CD8-positive, alpha-beta memory T cell (primary cell): Measurements from ENCODE around the gene NPAS2. TPM values are rescaled to one million over a fixed set of nuclear protein-coding genes. Genes with fewer than 3 reads are reported as not detected.
A peak's percentile ranks its signal among the peaks of the same experiment; 100 is the strongest.

ENCODE experiments used
- CTCF ChIA-PET: fragments of 350-600 bp; sonication (Branson Sonifier 250); formaldehyde crosslinking; loops from one replicate; lab custom pipeline; 2021; ENCODE audit warnings: antibody characterized with exemption; lab: Charles Lee
- POLR2A ChIA-PET: fragments of 350-600 bp; sonication (Branson Sonifier 250); formaldehyde crosslinking; loops from one replicate; lab custom pipeline; 2021; ENCODE audit warnings: antibody characterized with exemption; lab: Charles Lee
- DNase-seq, 5 donors: peaks; one replicate each; pipeline versions ENCODE4 v3.0.0 to v3.0.0-alpha.2; 2020 to 2022; ENCODE audit warnings: mixed read lengths in 1 of 5
- H3K27ac ChIP-seq: one replicate; pipeline ENCODE4 v1.7.0; 2013; ENCODE audit warnings: low read depth, mild to moderate bottlenecking, low read length, moderate library complexity
- H3K27me3 ChIP-seq: 2 replicates; pipeline ENCODE4 v1.7.0; 2013; ENCODE audit warnings: low read length, mild to moderate bottlenecking; ENCODE audit not compliant: insufficient read depth, poor library complexity, severe bottlenecking
- H3K36me3 ChIP-seq: 2 replicates; pipeline ENCODE4 v1.7.0; 2013; ENCODE audit warnings: mild to moderate bottlenecking, low read length, moderate library complexity; ENCODE audit not compliant: insufficient read depth
- H3K4me1 ChIP-seq: 2 replicates; pipeline ENCODE4 v1.7.0; 2013; ENCODE audit warnings: mild to moderate bottlenecking, low read length, moderate library complexity; ENCODE audit not compliant: insufficient read depth
- H3K4me3 ChIP-seq: 2 replicates; pipeline ENCODE4 v1.7.0; 2013; ENCODE audit warnings: mild to moderate bottlenecking, low read length
- H3K9me3 ChIP-seq: 2 replicates; pipeline ENCODE4 v1.7.0; 2013; ENCODE audit warnings: mild to moderate bottlenecking, low read length
- H3K27ac Mint-ChIP-seq, 8 donors: one replicate each; pipeline ENCODE4 v1.8.0; 2020 to 2021; ENCODE audit warnings: mixed read lengths in 8 of 8, mild to moderate bottlenecking in 6 of 8, inconsistent platforms in 3 of 8, moderate library complexity in 3 of 8
- H3K27me3 Mint-ChIP-seq, 2 donors: one replicate each; pipeline ENCODE4 v1.8.0; 2020 to 2021; ENCODE audit warnings: mixed read lengths in 2 of 2, mild to moderate bottlenecking in 1 of 2, moderate library complexity in 1 of 2
- H3K36me3 Mint-ChIP-seq, 3 donors: one replicate each; pipeline ENCODE4 v1.8.0; 2020 to 2021; ENCODE audit warnings: mixed read lengths in 3 of 3, inconsistent platforms in 1 of 3, mild to moderate bottlenecking in 1 of 3
- H3K4me1 Mint-ChIP-seq, 3 donors: one replicate each; pipeline ENCODE4 v1.8.0; 2020 to 2021; ENCODE audit warnings: mixed read lengths in 3 of 3, inconsistent platforms in 1 of 3, mild to moderate bottlenecking in 1 of 3
- H3K4me3 Mint-ChIP-seq, 7 donors: one replicate each; pipeline ENCODE4 v1.8.0; 2020 to 2021; ENCODE audit warnings: mixed read lengths in 7 of 7, mild to moderate bottlenecking in 6 of 7, moderate library complexity in 4 of 7, inconsistent platforms in 2 of 7
- H3K9me3 Mint-ChIP-seq, 5 donors: one replicate each; pipeline ENCODE4 v1.8.0; 2020 to 2022; ENCODE audit warnings: mixed read lengths in 5 of 5, mild to moderate bottlenecking in 3 of 5, moderate library complexity in 2 of 5, inconsistent platforms in 1 of 5
- polyA plus RNA-seq: library from polyadenylated mRNA; unstranded; fragments of 300-500 nt; fragmentation: Illumina TruSeq; gene quantifications from one replicate; pipeline ENCODE4 v1.2.3, GENCODE V29; 2021
- total RNA-seq, 2 experiments: library from RNA; stranded (reverse); gene quantifications; one replicate each; pipeline ENCODE4 v1.2.3, GENCODE V29; 2021

Gene NPAS2
- total and polyA plus RNA-seq, 3 experiments from 2014 or later = 0.75 to 1.8 (median 1.1) TPM

DNA sequence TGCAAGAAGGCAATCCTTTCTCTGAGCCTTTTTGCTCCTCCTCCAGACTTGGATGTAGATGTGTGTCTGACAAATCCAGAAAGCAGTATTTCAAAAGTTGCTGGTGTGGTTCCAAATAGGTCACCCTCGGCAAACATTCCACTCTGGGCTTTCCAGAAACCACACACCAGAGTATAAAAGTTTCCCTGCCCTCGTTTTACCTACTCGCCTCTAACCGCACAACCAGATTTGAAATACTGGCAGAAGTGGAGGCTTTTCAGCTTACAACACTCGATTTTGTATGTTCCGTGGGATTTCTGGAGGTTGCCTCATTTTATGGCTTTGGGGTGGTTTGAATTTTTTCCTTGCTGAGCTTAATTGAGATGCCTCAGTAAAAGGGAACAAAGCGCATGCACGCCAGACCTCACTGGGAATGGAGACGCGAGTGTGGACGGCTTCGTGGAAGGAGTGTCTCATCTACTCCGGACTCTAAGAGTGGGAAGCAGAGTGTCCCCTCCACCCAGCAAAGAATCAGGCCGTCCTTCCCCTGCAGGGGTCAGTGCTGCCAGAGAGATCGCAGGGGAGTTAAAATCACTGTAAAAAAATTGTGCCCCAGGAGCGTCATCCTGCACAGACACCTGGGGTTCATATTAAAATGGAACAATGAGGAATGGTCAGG, 138.2 kb downstream of the NPAS2 start:
- Histone ChIP-seq H3K4me1 (no peaks in the 10 kb centered on the region), H3K36me3 (no peaks in the 10 kb centered on the region), H3K9me3 (no peaks in the 10 kb centered on the region), H3K27ac (no peak overlapping the region), H3K4me3 (no peak overlapping the region), H3K27me3 (no peaks in the 10 kb centered on the region)
- ChIA-PET POLR2A (no interaction called here), CTCF (no interaction called here)
- H3K4me3 Mint-ChIP-seq = no peak overlapping the region
- no peaks in the 10 kb centered on the region for H3K36me3 Mint-ChIP-seq
- H3K27me3 Mint-ChIP-seq = peaks cover 0 to 12% of the 10 kb centered on the region in 2 donors
- DNase-seq = no peak
- no peaks in the 10 kb centered on the region for H3K9me3 Mint-ChIP-seq
- no peak overlapping the region for H3K27ac Mint-ChIP-seq
- no peaks in the 10 kb centered on the region for H3K4me1 Mint-ChIP-seq

DNA sequence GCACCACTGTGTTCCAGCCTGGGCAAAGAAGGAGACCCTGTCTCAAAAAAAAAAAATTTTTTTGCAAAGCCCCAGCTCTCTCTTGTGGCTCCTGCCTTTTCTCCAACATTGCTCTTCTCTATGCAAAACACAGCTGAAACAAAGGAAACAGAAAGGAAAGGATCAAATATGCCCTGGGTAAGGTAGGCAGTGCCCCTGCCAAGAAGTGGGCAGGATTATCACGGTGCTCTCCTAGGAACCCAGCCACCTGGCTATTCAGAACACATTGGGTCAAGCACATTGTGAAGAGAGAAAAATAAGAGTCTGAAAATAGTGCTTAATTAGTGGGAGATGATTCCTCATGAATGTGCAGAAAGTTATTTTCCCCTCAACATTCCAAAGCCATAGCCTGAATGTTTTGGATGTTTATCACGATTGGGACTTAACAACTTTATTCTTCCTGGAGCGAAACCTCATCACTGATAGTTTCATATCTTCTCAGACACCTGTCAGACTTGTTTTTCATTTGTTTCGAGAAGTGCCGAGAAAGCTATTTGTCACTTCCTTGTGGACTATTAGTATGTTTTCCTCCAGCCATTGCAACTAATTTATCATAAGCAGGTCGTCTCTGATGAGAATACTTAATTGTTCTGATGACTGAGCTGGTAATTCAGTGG, 139.4 kb downstream of the NPAS2 start:
- no peak overlapping the region for H3K4me3 ChIP-seq
- Mint-ChIP-seq H3K4me1 (no peaks in the 10 kb centered on the region), H3K27ac (no peak overlapping the region), H3K9me3 (no peaks in the 10 kb centered on the region), H3K4me3 (no peak overlapping the region), H3K27me3 (peaks cover 0 to 12% of the 10 kb centered on the region in 2 donors), H3K36me3 (no peaks in the 10 kb centered on the region)
- H3K9me3 ChIP-seq = no peaks in the 10 kb centered on the region
- H3K36me3 ChIP-seq = no peaks in the 10 kb centered on the region
- no peak overlapping the region for H3K27ac ChIP-seq
- no peaks in the 10 kb centered on the region for H3K27me3 ChIP-seq
- no peak for DNase-seq
- H3K4me1 ChIP-seq = peaks cover 8% of the 10 kb centered on the region
- POLR2A ChIA-PET = no interaction called here
- CTCF ChIA-PET = no interaction called here

DNA sequence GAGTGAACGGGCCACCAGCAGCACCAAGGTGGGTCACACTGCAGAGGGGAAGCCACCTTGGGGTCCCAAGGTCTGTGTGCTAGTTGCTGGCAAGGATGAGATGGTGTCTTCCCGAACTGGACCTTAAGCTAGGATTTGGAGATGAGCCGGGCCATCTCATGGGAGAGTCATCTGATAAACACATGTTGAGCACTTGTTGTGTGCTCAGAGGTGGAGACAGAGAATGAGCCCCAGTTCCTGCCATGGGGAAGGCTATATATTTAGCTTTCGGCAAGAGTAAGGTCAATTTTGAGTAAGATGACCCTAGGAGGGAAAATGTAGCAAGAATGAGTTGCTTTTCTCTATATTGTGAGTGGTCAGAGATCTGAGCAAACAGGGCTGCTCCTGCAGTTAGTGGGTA, 140.7 kb downstream of the NPAS2 start:
- Mint-ChIP-seq H3K27ac (no peak overlapping the region), H3K4me1 (no peaks in the 10 kb centered on the region), H3K4me3 (no peak overlapping the region), H3K27me3 (peaks cover 0 to 12% of the 10 kb centered on the region in 2 donors), H3K36me3 (no peaks in the 10 kb centered on the region), H3K9me3 (no peaks in the 10 kb centered on the region)
- no peak overlapping the region for H3K27ac ChIP-seq
- no peaks in the 10 kb centered on the region for H3K9me3 ChIP-seq
- DNase-seq = no peak
- ChIA-PET POLR2A (no interaction called here), CTCF (interaction anchor here (1.0 kb wide), 1 partner anchor 15 kb away, joined by 3 read pairs; no protein-coding TSS in a partner anchor)
- no peaks in the 10 kb centered on the region for H3K27me3 ChIP-seq
- no peaks in the 10 kb centered on the region for H3K36me3 ChIP-seq
- H3K4me1 ChIP-seq = peaks cover 9% of the 10 kb centered on the region
- H3K4me3 ChIP-seq = no peak overlapping the region

DNA sequence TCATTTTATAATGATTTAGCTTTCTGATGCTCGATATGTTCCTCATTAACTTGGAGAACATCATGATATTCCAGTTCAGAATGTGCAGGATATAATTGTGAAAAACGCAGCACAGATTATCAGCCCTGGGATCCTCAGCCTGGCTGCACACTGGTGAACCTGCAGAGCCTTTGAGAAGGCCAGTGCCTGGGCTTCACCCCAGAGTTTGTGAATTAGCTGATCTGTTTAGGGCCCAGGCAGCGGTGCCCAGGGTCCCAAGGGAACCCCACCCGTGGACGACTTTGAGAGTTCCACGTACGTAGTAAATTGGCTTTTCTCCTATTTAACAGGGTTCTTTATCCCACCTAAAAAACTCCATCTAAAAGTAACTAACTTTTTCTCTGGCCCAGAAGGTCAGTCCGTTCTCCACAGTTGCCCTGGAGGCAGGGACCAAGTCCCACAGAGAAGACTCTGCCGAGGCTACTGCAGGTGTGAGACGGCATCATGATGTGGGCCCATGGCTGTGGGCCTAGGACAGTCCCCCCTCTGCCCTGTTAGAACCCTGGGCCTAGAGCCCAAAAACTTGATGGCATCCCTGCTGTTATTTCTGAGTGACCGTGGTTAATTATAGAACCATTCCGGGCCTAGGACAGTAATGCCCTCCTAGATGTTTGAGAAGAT, 142.6 kb downstream of the NPAS2 start:
- CTCF ChIA-PET = no interaction called here
- no peak overlapping the region for H3K4me3 Mint-ChIP-seq

DNA sequence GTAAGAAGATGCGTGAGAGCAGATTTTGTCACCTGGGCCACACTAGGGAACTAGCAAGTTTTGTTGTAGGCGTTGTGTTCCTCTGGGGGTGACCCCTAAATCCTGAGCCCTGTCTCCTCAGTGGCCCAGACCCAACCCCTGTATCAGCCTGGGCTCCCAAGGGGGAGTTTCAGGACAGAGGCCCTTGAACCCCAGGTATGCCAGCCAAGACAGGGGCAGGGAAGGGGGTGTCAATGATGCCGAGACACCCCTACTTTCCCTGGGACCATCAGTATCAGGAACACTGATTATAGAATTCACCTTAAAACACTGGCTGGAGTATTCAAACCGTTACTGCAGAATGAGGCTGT, 143.1 kb downstream of the NPAS2 start:
- Histone ChIP-seq H3K27me3 (no peaks in the 10 kb centered on the region), H3K9me3 (no peaks in the 10 kb centered on the region), H3K4me1 (peaks cover 9% of the 10 kb centered on the region), H3K4me3 (no peak overlapping the region), H3K27ac (no peak overlapping the region), H3K36me3 (no peaks in the 10 kb centered on the region)
- no peak for DNase-seq
- CTCF ChIA-PET = no interaction called here
- peaks cover 0 to 6% of the 10 kb centered on the region in 2 donors for H3K27me3 Mint-ChIP-seq
- H3K9me3 Mint-ChIP-seq = no peaks in the 10 kb centered on the region
- H3K4me1 Mint-ChIP-seq = no peaks in the 10 kb centered on the region
- no peaks in the 10 kb centered on the region for H3K36me3 Mint-ChIP-seq
- no peak overlapping the region for H3K4me3 Mint-ChIP-seq
- no peak overlapping the region for H3K27ac Mint-ChIP-seq
- POLR2A ChIA-PET = no interaction called here

More for the DNA sequence above, 142.6 kb downstream of the NPAS2 start:
- H3K9me3 Mint-ChIP-seq = no peaks in the 10 kb centered on the region
- no peak for DNase-seq
- no peak overlapping the region for H3K27ac Mint-ChIP-seq
- H3K36me3 ChIP-seq = no peaks in the 10 kb centered on the region
- H3K27ac ChIP-seq = no peak overlapping the region
- peaks cover 9% of the 10 kb centered on the region for H3K4me1 ChIP-seq
- POLR2A ChIA-PET = no interaction called here
- H3K9me3 ChIP-seq = no peaks in the 10 kb centered on the region
- H3K36me3 Mint-ChIP-seq = no peaks in the 10 kb centered on the region
- no peaks in the 10 kb centered on the region for H3K4me1 Mint-ChIP-seq
- no peak overlapping the region for H3K4me3 ChIP-seq
- H3K27me3 ChIP-seq = no peaks in the 10 kb centered on the region
- peaks cover 0 to 6% of the 10 kb centered on the region in 2 donors for H3K27me3 Mint-ChIP-seq

DNA sequence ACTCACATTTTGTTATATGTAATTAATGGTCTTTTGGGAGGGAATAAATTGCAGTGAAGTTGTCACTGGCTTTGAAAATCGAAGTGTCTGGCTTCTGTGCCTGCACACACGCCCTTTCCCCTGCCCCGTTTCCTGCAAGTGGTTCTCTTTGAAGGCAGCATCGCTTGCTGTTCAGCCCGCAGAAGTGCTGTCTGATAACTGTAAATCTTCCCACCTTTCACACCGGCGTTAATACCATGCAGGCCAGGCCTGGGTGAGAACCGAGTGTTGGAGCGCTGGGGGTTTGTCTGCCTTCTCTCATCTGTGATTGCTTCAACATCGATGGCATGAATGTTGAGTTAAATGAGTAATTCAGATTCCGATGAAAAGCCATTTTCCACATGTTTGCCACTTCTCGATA, 144.3 kb downstream of the NPAS2 start:
- H3K9me3 Mint-ChIP-seq = no peaks in the 10 kb centered on the region
- CTCF ChIA-PET = interaction anchor here (1.1 kb wide), 1 partner anchor 354 kb away, joined by 3 read pairs; no protein-coding TSS in a partner anchor

DNA sequence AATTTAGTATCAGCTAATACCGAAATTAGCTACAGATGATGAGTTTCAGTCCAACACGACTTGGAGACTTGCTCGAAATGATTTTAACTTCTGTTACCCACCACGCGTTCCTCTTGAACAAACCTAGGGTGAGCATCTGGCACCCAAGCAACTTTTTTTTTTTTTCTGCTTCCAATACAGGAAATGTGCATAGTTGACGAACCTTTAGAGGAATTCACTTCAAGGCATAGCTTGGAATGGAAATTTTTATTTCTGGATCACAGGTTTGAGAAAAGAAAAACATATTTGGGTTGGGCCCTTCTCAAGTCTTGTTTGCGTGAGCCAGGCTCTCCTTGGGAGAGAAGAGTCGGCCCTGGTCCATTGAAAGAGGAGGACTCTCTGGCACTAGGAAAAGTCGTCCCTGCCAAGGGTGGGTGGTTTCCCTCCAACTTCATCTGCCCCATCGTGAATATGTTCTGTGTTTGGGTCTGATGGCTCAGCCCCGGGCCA, 144.8 kb downstream of the NPAS2 start:
- H3K4me3 Mint-ChIP-seq = no peak overlapping the region
- Histone ChIP-seq H3K9me3 (no peaks in the 10 kb centered on the region), H3K4me3 (no peak overlapping the region), H3K27ac (no peak overlapping the region), H3K36me3 (no peaks in the 10 kb centered on the region), H3K4me1 (peaks cover 9% of the 10 kb centered on the region), H3K27me3 (no peaks in the 10 kb centered on the region)
- H3K36me3 Mint-ChIP-seq = no peaks in the 10 kb centered on the region
- no peaks in the 10 kb centered on the region for H3K27me3 Mint-ChIP-seq
- DNase-seq = no peak
- CTCF ChIA-PET = interaction anchor here (1.1 kb wide), 1 partner anchor 354 kb away, joined by 3 read pairs; no protein-coding TSS in a partner anchor
- POLR2A ChIA-PET = interaction anchor here (0.7 kb wide), 1 partner anchor 353 kb away, joined by 3 read pairs; no protein-coding TSS in a partner anchor
- H3K27ac Mint-ChIP-seq = no peak overlapping the region
- H3K4me1 Mint-ChIP-seq = no peaks in the 10 kb centered on the region
- H3K9me3 Mint-ChIP-seq = no peaks in the 10 kb centered on the region

More for the DNA sequence above, 144.3 kb downstream of the NPAS2 start:
- Histone ChIP-seq H3K4me3 (no peak overlapping the region), H3K27ac (no peak overlapping the region), H3K4me1 (peaks cover 9% of the 10 kb centered on the region), H3K27me3 (no peaks in the 10 kb centered on the region), H3K36me3 (no peaks in the 10 kb centered on the region), H3K9me3 (no peaks in the 10 kb centered on the region)
- H3K27me3 Mint-ChIP-seq = no peaks in the 10 kb centered on the region
- no peaks in the 10 kb centered on the region for H3K4me1 Mint-ChIP-seq
- POLR2A ChIA-PET = interaction anchor here (0.7 kb wide), 1 partner anchor 353 kb away, joined by 3 read pairs; no protein-coding TSS in a partner anchor
- DNase-seq = peak in 1 of 5 donors; percentile 11
- no peaks in the 10 kb centered on the region for H3K36me3 Mint-ChIP-seq
- H3K4me3 Mint-ChIP-seq = no peak overlapping the region
- no peak overlapping the region for H3K27ac Mint-ChIP-seq

DNA sequence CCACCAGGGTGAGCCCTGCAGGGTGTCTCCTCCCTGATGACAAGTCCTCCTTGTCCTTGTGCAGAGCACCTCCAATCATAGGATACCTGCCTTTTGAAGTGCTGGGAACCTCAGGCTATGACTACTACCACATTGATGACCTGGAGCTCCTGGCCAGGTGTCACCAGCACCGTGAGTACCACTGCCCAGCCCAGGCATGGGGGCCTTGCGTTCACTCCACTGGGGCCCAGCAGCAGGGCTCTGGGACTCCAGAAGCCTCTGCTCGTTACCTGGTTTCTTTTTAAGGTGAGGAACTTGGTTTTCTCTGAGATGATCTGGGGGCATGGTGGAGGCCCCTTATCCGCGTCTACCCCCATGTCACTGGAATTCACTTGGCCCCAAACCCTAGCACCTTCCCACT, 145.7 kb downstream of the NPAS2 start:
- POLR2A ChIA-PET = no interaction called here
- Histone ChIP-seq H3K36me3 (no peaks in the 10 kb centered on the region), H3K4me1 (peaks cover 9% of the 10 kb centered on the region), H3K27me3 (no peaks in the 10 kb centered on the region), H3K9me3 (no peaks in the 10 kb centered on the region), H3K4me3 (no peak overlapping the region), H3K27ac (no peak overlapping the region)
- Mint-ChIP-seq H3K9me3 (no peaks in the 10 kb centered on the region), H3K27ac (no peak overlapping the region), H3K36me3 (no peaks in the 10 kb centered on the region), H3K4me3 (no peak overlapping the region), H3K27me3 (no peaks in the 10 kb centered on the region), H3K4me1 (no peaks in the 10 kb centered on the region)
- DNase-seq = no peak
- CTCF ChIA-PET = interaction anchor here (1.1 kb wide), 1 partner anchor 355 kb away, joined by 3 read pairs; no protein-coding TSS in a partner anchor
